ENCODE results near the gene AGAP1. TPM values are rescaled to one million over a fixed set of nuclear protein-coding genes. Genes with fewer than 3 reads are reported as not detected.

The AGAP1 gene
- total RNA-seq, 1 donor = 12.3 TPM

DNA sequence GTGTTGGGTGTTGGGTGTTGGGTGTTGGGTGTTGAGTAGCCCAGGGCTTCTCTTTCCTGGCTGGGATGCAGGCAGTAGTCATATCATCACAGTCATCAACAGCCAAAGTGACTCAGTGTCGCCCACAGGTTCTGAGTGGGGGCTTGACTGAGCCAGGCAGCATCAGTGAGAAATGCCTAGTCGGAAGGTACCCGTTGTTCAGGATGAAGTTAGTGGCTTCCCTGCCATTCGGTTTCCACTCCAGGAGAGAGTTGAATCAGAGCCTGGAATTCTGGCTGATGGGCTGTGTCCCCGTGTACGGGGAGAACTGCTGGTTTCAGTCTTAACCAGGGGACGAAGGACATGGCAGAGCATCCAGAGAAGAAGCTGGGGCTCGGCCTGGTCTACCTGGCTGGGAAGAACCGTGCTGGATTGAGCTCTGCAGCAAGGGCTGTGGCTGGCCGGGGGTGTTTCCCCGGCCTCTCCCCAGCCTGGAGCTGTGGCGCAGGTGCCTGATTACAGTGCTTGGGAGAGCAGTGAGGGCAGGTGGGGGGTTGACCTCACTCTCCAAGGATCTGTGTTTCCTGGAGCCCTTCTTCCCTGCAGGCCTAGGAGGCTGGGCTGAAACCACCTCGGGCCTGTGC lies 49.4 kb downstream of the AGAP1 start:
- DNase-seq (ENCODE audit: low read depth) = no peak
- TF ChIP-seq, protein P1, sequence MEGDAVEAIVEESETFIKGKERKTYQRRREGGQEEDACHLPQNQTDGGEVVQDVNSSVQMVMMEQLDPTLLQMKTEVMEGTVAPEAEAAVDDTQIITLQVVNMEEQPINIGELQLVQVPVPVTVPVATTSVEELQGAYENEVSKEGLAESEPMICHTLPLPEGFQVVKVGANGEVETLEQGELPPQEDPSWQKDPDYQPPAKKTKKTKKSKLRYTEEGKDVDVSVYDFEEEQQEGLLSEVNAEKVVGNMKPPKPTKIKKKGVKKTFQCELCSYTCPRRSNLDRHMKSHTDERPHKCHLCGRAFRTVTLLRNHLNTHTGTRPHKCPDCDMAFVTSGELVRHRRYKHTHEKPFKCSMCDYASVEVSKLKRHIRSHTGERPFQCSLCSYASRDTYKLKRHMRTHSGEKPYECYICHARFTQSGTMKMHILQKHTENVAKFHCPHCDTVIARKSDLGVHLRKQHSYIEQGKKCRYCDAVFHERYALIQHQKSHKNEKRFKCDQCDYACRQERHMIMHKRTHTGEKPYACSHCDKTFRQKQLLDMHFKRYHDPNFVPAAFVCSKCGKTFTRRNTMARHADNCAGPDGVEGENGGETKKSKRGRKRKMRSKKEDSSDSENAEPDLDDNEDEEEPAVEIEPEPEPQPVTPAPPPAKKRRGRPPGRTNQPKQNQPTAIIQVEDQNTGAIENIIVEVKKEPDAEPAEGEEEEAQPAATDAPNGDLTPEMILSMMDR (IDR thresholded peaks at IDR 0.05; ENCODE audit: insufficient read depth, low read length) = no peak
- H3K4me3 ChIP-seq (ENCODE audit: low read depth, low read length) = no peak overlapping the region

DNA sequence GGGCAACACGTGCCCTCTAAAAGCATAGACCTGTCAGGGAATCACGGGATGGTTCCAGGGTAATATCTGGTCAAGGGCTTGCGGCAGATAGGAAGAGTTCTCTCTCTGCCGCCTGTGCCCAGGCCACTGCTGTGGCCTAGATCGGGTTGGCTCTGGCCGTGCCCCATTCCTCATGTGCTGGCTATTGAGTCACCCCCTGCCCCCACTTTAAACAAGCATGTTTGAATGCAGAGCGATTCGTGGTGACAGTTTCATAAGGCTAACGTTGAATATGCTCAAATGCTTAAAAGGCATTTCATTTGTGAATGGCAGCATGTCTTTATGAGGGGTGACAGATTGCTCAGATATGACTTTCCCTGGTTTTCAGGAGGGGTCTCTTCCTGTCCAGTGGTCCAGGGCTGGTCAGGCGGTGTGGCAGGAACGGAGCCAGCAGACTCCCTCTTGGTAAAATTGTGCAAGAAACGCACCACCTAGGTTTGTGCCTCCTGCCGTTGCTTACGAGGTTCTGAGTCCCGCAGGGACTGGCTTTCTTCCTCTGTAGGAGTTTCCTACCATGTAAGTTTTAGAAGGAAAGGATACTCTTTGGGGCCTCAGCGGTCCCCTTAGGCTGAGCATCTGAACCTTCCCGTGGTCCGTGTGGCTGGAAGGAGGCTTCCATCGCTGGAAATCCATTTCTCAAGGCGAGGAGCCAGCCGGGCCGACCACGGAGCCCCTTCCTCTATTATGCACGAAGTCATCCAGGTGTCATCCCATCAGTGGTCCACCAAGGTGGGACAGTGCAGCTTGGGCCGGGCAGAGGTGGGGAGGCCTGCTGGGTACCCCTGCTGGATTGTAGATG lies 50.2 kb downstream of the AGAP1 start:
- no peak overlapping the region for H3K4me3 ChIP-seq (ENCODE audit: low read depth, low read length)
- no peak for DNase-seq (ENCODE audit: low read depth)
- TF ChIP-seq, protein P1 (IDR thresholded peaks at IDR 0.05; ENCODE audit: insufficient read depth, low read length) = no peak

DNA sequence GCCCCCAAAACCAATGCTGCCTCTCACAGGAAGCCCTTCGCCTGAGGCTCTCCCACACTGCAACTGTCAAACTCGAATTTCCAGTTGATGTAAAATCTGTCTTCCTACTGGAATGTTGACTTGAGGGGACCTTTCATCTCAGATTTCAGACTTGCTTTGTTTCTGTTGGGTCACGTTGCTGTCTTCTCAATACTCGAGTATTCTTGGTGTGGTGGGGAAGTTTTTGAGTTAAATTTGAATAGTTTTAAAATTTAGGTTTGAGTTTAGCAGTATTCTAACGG lies 50.8 kb downstream of the AGAP1 start:
- DNase-seq (ENCODE audit: low read depth) = no peak
- TF ChIP-seq, protein P1 (IDR thresholded peaks at IDR 0.05; ENCODE audit: insufficient read depth, low read length) = no peak
- H3K4me3 ChIP-seq (ENCODE audit: low read depth, low read length) = no peak overlapping the region

DNA sequence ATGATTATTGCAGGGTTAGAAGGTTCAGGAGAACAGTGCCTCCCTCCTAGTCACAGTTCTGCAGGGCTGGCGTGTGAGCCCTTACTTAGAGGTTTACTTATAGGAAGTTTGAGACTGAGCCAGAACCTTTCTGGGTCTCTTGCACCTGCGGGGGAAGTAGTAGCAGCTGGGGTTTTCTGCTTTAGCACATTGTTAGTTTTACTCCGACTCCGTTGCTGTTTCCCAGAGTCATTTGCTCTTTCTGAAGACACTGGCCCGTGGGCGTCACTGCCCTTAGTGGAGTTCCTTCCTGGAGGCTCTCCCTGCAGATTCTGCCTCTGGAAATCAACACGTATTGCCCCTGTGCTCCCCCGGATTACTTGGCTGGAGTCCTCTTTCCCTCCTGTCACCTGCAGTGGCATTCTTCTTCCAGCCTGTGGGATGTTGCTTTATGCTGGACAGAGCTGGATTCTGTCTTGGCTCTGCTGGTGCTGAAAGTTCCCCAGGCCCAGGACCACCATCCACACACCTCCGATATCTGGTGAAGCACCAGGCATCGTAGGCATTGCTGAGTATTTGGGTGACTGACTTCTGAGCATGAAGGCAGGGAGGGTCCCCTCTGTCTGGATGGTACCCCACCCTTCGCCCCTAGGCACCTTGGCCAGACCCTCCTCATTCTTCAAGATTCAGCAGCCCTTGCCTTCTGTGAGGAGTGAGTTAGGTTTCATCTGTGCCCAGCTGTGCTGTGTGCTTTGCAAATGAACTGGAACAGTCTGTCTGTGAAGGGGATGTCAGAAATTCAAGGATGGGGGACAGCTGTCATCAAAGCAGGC lies 51.7 kb downstream of the AGAP1 start:
- TF ChIP-seq, protein P1 (IDR thresholded peaks at IDR 0.05; ENCODE audit: insufficient read depth, low read length) = no peak
- DNase-seq (ENCODE audit: low read depth) = no peak
- H3K4me3 ChIP-seq (ENCODE audit: low read depth, low read length) = no peak overlapping the region

DNA sequence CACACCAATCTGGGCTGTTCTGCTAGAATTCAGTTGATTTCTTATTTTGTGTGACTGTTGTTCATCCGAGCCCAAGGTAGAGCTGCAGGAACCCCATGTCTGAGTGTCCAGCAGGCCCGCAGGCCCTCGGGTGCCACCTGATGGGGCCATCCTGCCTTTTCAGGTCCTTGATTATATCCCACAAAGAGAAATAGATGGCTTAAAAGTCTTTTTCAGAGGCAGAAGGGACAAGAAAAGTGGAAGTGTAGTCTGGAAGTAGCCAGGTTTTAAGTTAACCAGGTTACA lies 52.2 kb downstream of the AGAP1 start:
- no peak for DNase-seq (ENCODE audit: low read depth)
- TF ChIP-seq, protein P1 (IDR thresholded peaks at IDR 0.05; ENCODE audit: insufficient read depth, low read length) = no peak
- H3K4me3 ChIP-seq (ENCODE audit: low read depth, low read length) = no peak overlapping the region

DNA sequence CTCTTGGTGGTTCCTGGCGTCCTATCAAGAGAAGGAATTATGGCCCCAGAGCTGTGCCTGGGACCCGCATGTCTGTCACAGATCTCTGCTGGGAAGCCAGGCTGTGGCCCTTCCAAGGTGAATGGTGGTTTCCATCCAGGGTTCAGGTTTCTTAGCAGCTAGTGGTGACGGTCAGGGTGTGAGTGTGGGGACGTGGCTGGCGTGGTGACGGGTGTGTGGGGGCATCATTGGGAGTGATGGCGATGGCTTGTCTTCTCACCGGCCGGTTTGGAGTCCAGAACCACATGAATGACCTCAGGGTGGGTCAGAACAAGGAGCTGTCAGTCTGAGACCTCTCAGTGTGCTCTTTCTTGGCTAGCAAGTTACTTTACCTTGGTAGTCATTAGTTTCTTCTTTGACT lies 52.6 kb downstream of the AGAP1 start:
- H3K4me3 ChIP-seq (ENCODE audit: low read depth, low read length) = no peak overlapping the region
- TF ChIP-seq, protein P1 (IDR thresholded peaks at IDR 0.05; ENCODE audit: insufficient read depth, low read length) = no peak
- DNase-seq (ENCODE audit: low read depth) = no peak
